GM06990 (cell line): ENCODE data around the gene GRM7.

Experiments used
- DNase-seq: peaks from one replicate; pipeline ENCODE4 v3.0.0-alpha.2; 2011; ENCODE audit not compliant: insufficient read length; ENCODE audit errors: extremely low read depth
- H3K27me3 ChIP-seq: replicated peaks from 2 replicates; pipeline ENCODE4 v1.6.0; 2011; ENCODE audit warnings: low read length; ENCODE audit not compliant: control insufficient read depth, insufficient read depth
- H3K36me3 ChIP-seq: 2 replicates; pipeline ENCODE4 v1.5.1; 2011; ENCODE audit warnings: low read length; ENCODE audit not compliant: control insufficient read depth, insufficient read depth
- H3K4me3 ChIP-seq: replicated peaks from 2 replicates; pipeline ENCODE4 v1.5.1; 2011; ENCODE audit warnings: low read depth, mild to moderate bottlenecking, control low read depth, low read length
- TF ChIP-seq, protein P1 (sequence below): IDR thresholded peaks from 2 replicates; pipeline ENCODE4 v1.5.1; 2011; ENCODE audit warnings: low read length, control low read depth, mild to moderate bottlenecking, inconsistent platforms; ENCODE audit not compliant: insufficient read depth, poor library complexity, severe bottlenecking

GRM7 gene

DNA sequence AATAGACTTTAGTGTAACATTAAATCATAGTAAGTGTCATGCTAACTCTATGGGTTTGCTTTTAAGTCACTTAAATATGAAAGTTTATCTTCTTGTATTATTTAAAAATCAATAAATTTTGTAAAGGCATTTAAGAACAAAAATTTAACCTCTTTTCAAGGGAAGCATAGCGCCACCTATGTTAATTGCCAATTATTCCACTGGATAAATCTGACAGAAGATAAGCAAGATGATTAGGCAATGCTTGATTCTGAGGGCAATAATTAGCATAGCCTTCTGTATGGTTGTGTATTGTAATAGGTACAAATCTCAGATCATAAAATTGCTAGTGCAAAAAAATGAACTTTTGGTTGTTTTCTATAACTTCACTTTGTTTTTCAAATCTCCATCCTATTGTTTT is 560.1 kb downstream of the GRM7 start:
- Histone ChIP-seq H3K27me3 (no peaks in the 10 kb centered on the region), H3K36me3 (no peaks in the 10 kb centered on the region), H3K4me3 (no peak overlapping the region)
- DNase-seq: no peak
- TF ChIP-seq, protein P1, sequence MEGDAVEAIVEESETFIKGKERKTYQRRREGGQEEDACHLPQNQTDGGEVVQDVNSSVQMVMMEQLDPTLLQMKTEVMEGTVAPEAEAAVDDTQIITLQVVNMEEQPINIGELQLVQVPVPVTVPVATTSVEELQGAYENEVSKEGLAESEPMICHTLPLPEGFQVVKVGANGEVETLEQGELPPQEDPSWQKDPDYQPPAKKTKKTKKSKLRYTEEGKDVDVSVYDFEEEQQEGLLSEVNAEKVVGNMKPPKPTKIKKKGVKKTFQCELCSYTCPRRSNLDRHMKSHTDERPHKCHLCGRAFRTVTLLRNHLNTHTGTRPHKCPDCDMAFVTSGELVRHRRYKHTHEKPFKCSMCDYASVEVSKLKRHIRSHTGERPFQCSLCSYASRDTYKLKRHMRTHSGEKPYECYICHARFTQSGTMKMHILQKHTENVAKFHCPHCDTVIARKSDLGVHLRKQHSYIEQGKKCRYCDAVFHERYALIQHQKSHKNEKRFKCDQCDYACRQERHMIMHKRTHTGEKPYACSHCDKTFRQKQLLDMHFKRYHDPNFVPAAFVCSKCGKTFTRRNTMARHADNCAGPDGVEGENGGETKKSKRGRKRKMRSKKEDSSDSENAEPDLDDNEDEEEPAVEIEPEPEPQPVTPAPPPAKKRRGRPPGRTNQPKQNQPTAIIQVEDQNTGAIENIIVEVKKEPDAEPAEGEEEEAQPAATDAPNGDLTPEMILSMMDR: no peak

DNA sequence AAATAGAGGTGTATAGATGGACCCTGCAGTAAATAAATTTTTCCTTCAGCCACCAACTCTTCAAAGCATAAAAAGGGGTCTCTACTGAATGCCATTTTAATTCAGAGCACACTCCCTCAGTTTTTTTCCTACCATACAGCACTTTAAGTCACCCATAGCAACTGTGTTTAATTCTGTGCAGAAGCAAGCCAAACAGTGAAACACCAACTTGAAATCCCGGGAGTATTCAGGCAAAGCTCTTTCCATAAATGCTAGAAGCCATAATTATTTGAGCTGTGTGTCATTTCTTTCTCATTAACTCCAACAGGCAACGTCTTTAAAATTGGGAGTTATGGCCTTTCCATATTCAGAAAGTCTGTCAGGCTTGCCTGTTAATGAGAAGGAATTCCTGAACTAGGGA is 562.1 kb downstream of the GRM7 start:
- DNase-seq: no peak

DNA sequence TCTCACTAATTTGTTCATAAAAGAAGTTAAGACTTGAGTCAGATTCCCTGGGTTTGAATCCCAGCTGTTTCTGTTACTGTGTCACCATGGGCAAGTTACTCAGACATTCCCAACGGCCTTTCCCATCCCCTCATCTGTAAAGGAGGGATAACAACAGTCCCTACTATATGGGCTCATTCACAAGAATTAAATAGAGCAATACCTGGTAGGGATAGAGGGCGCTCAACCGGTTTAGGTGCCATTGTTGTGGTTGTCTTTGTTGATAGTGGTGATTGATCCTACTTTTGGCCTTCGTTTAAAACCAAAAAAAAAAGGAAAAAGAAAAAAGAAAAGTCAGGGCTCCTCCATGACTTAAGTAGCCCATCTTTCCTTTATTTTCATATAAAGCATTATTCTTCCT is 563.1 kb downstream of the GRM7 start:
- Histone ChIP-seq H3K36me3 (no peaks in the 10 kb centered on the region), H3K4me3 (no peak overlapping the region), H3K27me3 (no peaks in the 10 kb centered on the region)
- no peak for DNase-seq
- TF ChIP-seq, protein P1: no peak

More for the DNA sequence above, 562.1 kb downstream of the GRM7 start:
- Histone ChIP-seq H3K36me3 (no peaks in the 10 kb centered on the region), H3K4me3 (no peak overlapping the region), H3K27me3 (no peaks in the 10 kb centered on the region)
- TF ChIP-seq, protein P1: no peak

DNA sequence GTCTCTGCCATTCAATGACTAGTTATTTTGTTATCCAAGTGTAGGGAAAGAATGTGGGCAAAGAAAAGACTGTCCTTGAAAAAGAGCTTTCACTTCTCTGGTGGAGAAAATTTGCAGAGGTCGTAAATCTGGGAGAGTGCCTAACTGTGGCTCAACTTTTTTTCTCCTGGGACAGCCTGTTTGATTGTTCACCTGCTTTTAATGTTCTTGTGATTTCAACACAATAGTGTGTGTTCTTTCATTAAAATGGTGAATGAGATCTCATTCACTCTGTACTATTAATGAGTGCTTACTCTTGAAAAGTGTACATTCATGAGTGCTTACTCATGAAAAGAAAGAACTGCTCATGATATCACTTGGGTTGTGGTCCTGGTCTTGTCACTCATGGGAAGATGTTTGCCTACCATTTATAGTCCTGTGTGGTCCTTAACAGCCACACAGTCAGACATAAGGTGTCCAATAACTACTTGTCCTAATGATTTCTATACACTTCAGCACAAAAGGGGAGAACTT is 567.3 kb downstream of the GRM7 start:
- H3K36me3 ChIP-seq: no peaks in the 10 kb centered on the region
- H3K4me3 ChIP-seq: no peak overlapping the region
- no peak for DNase-seq
- TF ChIP-seq, protein P1: no peak
- H3K27me3 ChIP-seq: no peaks in the 10 kb centered on the region

DNA sequence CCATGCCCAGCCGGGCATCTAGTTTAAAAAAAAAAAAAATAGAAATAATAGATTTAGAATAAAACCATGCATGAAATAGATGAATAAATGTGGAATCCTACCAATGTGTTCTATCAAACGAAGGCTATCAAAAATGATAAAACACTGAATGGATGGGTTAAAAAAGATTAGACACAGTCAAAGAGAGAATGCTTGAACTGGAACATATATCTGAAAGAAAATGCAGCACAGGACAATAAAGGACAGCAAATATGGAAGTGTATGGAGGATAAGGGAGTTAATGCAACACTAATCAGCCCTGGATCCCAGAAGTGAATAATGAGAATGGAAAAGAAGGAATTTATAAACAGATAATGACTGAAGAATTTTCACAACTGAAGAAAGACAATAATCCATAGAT is 571.7 kb downstream of the GRM7 start:
- no peak overlapping the region for H3K4me3 ChIP-seq
- TF ChIP-seq, protein P1: no peak
- DNase-seq: no peak

DNA sequence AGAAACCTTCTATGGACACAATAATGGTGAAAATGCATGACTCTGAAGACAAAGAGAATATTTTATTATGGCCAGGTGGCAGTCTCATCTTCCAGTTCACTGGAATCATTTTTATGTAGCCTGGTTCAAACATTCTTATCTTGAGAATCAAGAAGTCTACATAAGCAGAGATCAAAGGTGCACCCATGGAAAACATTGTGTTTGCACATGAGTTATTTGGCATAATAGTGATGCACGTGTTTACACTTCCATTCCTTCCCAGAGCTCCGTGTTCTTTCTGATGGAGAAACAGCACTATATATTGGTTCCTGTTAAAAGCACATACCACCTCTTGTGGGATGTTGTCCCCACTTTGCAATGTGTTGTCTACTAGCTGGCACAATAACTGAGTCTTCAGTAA is 572.2 kb downstream of the GRM7 start:
- no peak for DNase-seq
- no peaks in the 10 kb centered on the region for H3K36me3 ChIP-seq
- no peaks in the 10 kb centered on the region for H3K27me3 ChIP-seq
- H3K4me3 ChIP-seq: no peak overlapping the region
- TF ChIP-seq, protein P1: no peak

More for the DNA sequence above, 571.7 kb downstream of the GRM7 start:
- H3K36me3 ChIP-seq: no peaks in the 10 kb centered on the region
- no peaks in the 10 kb centered on the region for H3K27me3 ChIP-seq
